ENCODE data around the gene SLC9A8. TPM values are rescaled to one million over a fixed set of nuclear protein-coding genes. Genes with fewer than 3 reads are reported as not detected.
A peak's percentile ranks its signal among the peaks of the same experiment; 100 is the strongest.

SLC9A8 gene
- total RNA-seq, 1 donor from 2014 or later = 15.2 TPM

DNA sequence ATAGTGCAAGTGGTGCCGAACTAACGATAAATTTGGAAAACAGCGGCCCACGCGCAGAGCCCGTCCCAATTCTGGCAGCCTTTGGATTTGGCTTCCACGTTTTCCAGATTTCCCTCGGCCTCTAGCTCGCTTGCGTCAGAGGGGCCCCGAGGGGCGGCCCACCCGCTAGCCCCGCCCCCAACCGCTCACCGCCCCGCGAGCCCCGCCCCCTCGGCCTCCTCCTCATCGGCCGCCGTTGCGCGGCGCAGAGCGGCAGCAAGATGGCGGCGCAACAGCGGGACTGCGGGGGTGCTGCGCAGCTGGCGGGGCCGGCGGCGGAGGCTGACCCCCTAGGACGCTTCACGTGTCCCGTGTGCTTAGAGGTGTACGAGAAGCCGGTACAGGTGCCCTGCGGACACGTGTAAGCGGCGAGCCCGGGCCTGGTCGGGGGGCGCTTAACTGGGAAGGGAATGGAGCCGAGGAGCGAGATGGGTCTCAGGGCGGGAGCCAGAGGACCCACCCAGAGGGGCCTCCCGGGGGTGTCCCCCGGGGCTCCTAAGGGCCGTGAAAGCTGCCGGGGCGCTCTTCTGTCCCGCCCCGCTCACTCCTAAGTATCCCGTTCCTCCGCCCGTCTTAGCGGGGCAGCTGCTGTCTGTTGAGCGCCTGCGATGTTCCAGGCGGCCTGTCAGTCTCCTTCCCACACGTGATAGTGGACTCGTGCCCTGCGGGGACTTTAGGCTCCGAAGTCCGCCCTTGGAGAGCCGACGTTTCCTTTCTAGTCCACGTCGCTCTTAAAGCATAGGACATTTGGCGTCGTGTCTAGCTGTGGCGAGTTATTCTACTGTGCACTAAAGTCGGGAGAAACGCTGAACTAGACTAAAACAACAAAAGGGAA is 123.8 kb downstream of the SLC9A8 start, which contains the start of gene RNF114:
Gene RNF114 (plus strand): TSS at position 245 of the 874 bp plus-strand sequence. CDS start 16 bp downstream, at position 261.
- no peaks in the 10 kb centered on the region for H3K9me3 Mint-ChIP-seq
- H3K27me3 Mint-ChIP-seq = no peaks in the 10 kb centered on the region
- peaks cover 40% of the 10 kb centered on the region for H3K4me1 Mint-ChIP-seq
- peak within 1 kb of the TSS; percentile 94 for H3K4me3 Mint-ChIP-seq
- H3K36me3 Mint-ChIP-seq (ENCODE audit: low read depth) = peaks cover 25% of the 10 kb centered on the region
- intact Hi-C loops (cut with micrococcal nuclease) = loop anchor here (2.0 to 5.0 kb wide), 2 partner anchors 22 to 394 kb away; partner anchors contain the start of gene SPATA2
- DNase-seq = peak; percentile 95
- H3K27ac Mint-ChIP-seq = peak within 1 kb of the TSS; percentile 88

DNA sequence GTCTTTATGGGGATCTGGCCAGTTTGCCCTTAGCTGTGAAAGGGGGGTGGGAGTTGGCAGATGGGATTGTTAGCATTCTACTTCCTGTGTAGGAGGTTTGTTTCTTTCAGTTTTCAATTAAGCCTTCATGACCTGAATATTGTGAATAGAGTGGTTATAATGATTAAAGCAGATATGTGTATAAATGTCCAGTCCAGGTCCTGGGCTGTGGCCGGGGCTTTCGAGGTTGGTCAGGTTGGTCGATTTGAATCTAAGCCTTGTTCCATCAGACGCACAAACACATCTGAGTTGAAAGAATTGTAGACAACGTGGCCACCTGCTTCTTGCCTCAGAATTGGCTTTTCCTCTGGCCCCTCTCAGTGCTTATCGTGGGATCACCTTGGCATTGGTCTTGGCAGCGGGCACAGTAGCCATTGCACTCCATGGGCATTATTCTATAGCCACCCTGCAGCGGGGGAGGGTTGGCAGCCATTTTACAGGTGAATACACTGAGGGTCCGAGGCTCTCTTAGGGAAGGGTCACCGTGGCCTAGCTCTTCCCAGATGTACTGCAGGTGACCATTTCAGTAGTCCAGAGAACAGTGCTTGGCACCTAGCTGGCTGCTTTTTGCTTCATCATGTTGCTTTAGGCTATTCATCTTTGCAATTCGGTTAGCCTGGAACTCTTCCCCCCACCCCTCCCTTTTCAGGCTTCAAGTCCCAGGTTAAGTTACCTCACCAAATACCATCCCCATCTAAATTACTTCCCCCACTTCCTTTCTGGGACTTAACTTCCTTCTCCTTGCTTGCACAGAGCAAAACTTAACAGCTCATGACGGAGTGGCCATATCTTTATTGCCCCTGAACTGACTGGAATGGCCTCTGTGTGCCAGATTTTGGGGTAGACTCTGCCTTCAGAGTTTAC is 124.7 kb downstream of the SLC9A8 start:
- peak; percentile 63 for DNase-seq
- Mint-ChIP-seq H3K27ac (peak overlapping the region; percentile 88), H3K9me3 (no peaks in the 10 kb centered on the region), H3K4me3 (peak overlapping the region; percentile 94), H3K4me1 (peaks cover 42% of the 10 kb centered on the region), H3K36me3 (ENCODE audit: low read depth) (peaks cover 28% of the 10 kb centered on the region), H3K27me3 (no peaks in the 10 kb centered on the region)
- intact Hi-C loops (cut with micrococcal nuclease) = loop anchor here (2.0 to 5.0 kb wide), 2 partner anchors 22 to 395 kb away; partner anchors contain the start of gene SPATA2

DNA sequence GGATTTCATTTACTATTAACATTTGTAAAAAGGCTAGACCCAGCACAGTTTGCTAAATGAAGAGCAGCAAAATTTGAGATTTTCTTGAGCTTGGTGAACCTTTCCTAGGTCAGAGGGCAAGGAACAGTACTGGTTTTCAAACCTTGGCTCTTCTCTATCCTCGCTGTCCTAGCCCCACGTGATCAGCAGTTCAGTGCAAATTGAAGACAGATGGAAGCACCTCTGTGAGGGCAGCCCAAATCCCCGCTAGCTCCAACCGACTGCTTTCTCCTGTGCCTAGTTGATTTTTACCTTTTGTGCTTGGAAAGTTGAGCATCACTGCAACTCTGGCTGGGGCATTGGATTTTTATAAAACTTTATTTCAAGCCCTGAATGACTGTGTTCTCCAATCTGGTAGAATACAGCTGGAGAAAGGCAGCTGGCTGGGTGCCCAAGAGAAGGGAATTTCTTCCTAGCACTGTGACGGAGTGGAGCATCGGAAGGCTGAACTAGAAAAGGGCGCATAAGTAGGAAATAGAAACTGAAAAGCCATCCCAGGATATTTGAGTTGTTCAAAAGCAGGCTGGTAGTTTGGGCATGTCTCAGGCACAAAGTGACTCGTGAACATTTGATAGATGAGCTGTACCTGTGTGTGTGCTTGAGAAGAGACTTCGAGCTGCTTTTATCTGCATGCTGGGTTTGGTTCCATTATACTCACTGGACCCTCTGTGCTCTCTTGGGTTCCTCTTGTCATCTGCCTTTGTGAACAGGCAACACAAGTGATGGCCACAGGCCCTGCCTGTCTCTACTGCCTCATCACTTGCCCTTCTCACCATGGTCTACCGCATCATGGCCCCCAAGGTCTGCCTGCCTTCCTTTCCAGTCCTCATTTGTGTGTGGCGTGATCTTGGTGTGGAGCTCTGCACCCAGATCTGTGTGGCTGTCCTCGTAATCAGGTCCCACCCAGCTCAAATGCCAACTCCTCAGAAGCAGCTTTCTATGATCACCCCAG is 125.8 kb downstream of the SLC9A8 start:
- no peaks in the 10 kb centered on the region for H3K9me3 Mint-ChIP-seq
- no peaks in the 10 kb centered on the region for H3K27me3 Mint-ChIP-seq
- H3K4me3 Mint-ChIP-seq = peak overlapping the region; percentile 94
- peaks cover 36% of the 10 kb centered on the region for H3K36me3 Mint-ChIP-seq (ENCODE audit: low read depth)
- H3K4me1 Mint-ChIP-seq = peaks cover 45% of the 10 kb centered on the region
- intact Hi-C loops (cut with micrococcal nuclease) = loop anchor here (5.0 kb wide), 1 partner anchor 396 kb away; no protein-coding TSS in a partner anchor
- no peak for DNase-seq
- H3K27ac Mint-ChIP-seq = peak overlapping the region; percentile 64

DNA sequence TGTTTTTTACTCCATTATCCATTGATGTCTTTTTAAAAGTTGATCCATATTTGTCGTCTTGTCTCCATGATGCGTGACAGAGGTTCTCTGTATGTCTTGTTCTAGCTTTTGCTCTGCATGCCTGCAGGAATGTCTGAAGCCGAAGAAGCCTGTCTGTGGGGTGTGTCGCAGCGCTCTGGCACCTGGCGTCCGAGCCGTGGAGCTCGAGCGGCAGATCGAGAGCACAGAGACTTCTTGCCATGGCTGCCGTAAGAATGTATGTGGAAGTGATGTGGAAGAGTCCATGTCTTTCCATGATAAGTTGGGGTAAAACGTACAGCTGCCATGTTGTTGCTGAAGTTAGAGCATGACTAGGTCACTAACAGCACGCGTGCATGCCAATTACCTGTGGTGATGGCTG is 128.8 kb downstream of the SLC9A8 start:
- no peaks in the 10 kb centered on the region for H3K9me3 Mint-ChIP-seq
- H3K36me3 Mint-ChIP-seq (ENCODE audit: low read depth) = peaks cover 60% of the 10 kb centered on the region
- H3K4me3 Mint-ChIP-seq = no peak overlapping the region
- no peaks in the 10 kb centered on the region for H3K27me3 Mint-ChIP-seq
- intact Hi-C loops (cut with micrococcal nuclease) = no loop called here
- H3K27ac Mint-ChIP-seq = no peak overlapping the region
- H3K4me1 Mint-ChIP-seq = peaks cover 35% of the 10 kb centered on the region
- no peak for DNase-seq

Other genes with a start within 250 kb of the SLC9A8 start
- gene PTGIS, start 244.7 kb upstream of the SLC9A8 start, total RNA-seq = 51.7 and 57.6 TPM in 2 replicates
- 39.0 and 39.1 TPM in 2 replicates for gene B4GALT5, start 99.0 kb upstream of the SLC9A8 start, total RNA-seq
- 8.8 and 9.9 TPM in 2 replicates for gene SPATA2, start 102.7 kb downstream of the SLC9A8 start, total RNA-seq
- gene RNF114, start 123.6 kb downstream of the SLC9A8 start, total RNA-seq = 60.1 and 69.3 TPM in 2 replicates
- gene SNAI1, start 170.2 kb downstream of the SLC9A8 start, total RNA-seq = 1.6 and 2.3 TPM in 2 replicates